Type B pancreatic cell (in vitro differentiated cells): ENCODE data around the gene RASL11A. TPM values are rescaled to one million over a fixed set of nuclear protein-coding genes. Genes with fewer than 3 reads are reported as not detected.
"Not testable (repeated sequence)": the region's sequence is repeated elsewhere in the genome, so short reads cannot be mapped to it uniquely, and the experiment has no call there.

Experiments used
- DNase-seq: peaks from one replicate; pipeline ENCODE4 v3.0.0; 2021; ENCODE audit warnings: mixed read lengths; ENCODE audit not compliant: unreplicated experiment; ENCODE audit errors: extremely low spot score
- H3K27ac Mint-ChIP-seq: 2 replicates; pipeline ENCODE4 v1.8.0; 2021; ENCODE audit warnings: mild to moderate bottlenecking, mixed read lengths
- H3K27me3 Mint-ChIP-seq: 2 replicates; pipeline ENCODE4 v1.8.0; 2021; ENCODE audit warnings: mixed read lengths
- H3K36me3 Mint-ChIP-seq: 2 replicates; pipeline ENCODE4 v1.8.0; 2021; ENCODE audit warnings: mixed read lengths
- H3K4me1 Mint-ChIP-seq: one replicate; pipeline ENCODE4 v1.8.0; 2021; ENCODE audit warnings: mixed read lengths; ENCODE audit not compliant: unreplicated experiment
- H3K4me3 Mint-ChIP-seq: 2 replicates; pipeline ENCODE4 v1.8.0; 2021; ENCODE audit warnings: mild to moderate bottlenecking, mixed read lengths
- H3K9me3 Mint-ChIP-seq: 2 replicates; pipeline ENCODE4 v1.8.0; 2021; ENCODE audit warnings: mixed read lengths
- CTCF ChIP-seq: fragments of 200-600 bp; sonication (generic); conservative IDR thresholded peaks from 2 replicates; pipeline ENCODE4 v1.5.0; 2021; ENCODE audit warnings: antibody characterized with exemption, mild to moderate bottlenecking
- total RNA-seq: library from RNA; stranded (reverse); gene quantifications from 2 replicates; pipeline ENCODE4 v1.2.1, GENCODE V29; 2021; ENCODE audit warnings: low replicate concordance

RASL11A gene
- total RNA-seq, 1 donor from 2014 or later: 15.9 TPM

DNA sequence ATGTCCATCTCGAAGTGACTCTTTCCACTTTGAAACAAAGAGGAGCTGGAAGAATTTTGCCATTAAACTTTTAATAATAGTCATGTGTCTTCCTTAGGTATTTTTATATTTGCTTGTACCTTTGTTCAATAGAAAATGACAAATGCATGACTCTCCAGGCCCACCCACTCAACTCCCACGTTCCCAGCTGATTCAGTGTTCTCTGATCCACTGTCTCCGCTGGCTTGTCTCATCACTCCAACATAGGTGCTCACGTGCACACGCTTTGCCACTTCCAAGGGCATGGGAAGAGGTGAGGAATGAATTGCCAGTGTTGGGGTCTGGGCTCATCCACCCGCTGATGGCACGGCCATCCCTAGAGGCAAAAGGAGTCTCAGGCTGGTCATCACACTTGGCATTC, 24.5 kb downstream of the RASL11A start:
- H3K27ac Mint-ChIP-seq: no peak overlapping the region
- TF ChIP-seq CTCF: no peak
- H3K27me3 Mint-ChIP-seq: peaks cover 66% of the 10 kb centered on the region
- H3K4me1 Mint-ChIP-seq: no peaks in the 10 kb centered on the region
- H3K4me3 Mint-ChIP-seq: no peak overlapping the region
- no peaks in the 10 kb centered on the region for H3K9me3 Mint-ChIP-seq
- no peak for DNase-seq
- no peaks in the 10 kb centered on the region for H3K36me3 Mint-ChIP-seq

- peaks cover 70% of the 10 kb centered on the region for H3K27me3 Mint-ChIP-seq
- H3K4me1 Mint-ChIP-seq: no peaks in the 10 kb centered on the region
- no peaks in the 10 kb centered on the region for H3K9me3 Mint-ChIP-seq
- no peaks in the 10 kb centered on the region for H3K36me3 Mint-ChIP-seq
- no peak overlapping the region for H3K4me3 Mint-ChIP-seq
- no peak overlapping the region for H3K27ac Mint-ChIP-seq
- no peak for DNase-seq
- TF ChIP-seq CTCF: no peak
These were observed 25.0 kb downstream of the RASL11A start for GRCh38 chr13:27295660-27296059.

DNA sequence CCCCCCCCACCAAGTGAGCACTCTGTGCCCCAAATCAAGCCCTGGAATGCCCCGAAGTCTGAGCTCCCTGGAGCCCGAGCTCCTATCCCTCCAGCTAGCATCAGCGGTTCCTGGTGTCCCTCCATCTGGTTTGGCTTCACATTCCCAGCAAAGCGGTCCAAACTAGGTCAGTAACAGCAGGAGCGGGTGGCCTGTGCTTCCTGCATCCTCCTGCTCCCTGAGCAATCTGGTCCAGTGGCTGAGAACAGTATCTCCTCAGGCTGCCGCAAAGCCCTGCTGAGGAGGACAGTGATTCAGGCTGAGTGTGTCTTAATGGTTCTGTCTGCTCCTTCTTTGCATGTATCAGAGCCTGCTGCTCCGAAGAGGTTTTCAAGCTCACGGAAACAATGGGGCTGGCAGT, 25.9 kb downstream of the RASL11A start:
- Mint-ChIP-seq H3K4me3 (no peak overlapping the region), H3K4me1 (no peaks in the 10 kb centered on the region), H3K27me3 (peaks cover 70% of the 10 kb centered on the region), H3K36me3 (no peaks in the 10 kb centered on the region), H3K27ac (no peak overlapping the region), H3K9me3 (no peaks in the 10 kb centered on the region)
- DNase-seq: no peak
- TF ChIP-seq CTCF: no peak

DNA sequence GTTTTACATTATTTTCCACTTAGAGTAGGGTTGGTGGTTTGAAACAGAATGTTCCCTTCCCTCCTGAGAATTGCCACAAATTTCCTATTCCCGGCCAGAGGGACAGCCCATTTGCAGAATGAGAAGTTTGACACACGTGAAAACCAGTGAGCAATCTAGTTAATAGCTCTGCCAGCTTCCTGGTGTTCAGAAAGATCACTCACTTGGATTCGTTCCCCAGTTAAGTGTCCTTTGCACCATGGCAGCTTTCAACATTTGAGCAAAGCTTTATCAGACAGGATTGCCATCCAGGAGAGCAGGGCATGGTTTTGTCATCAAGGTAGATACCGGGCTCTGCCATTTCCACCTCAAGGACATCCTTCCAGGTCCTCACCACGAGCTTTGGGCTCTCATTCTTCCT, 28.2 kb downstream of the RASL11A start:
- no peak for TF ChIP-seq CTCF
- H3K4me3 Mint-ChIP-seq: no peak overlapping the region
- no peak for DNase-seq
- H3K27ac Mint-ChIP-seq: no peak overlapping the region
- no peaks in the 10 kb centered on the region for H3K9me3 Mint-ChIP-seq
- H3K36me3 Mint-ChIP-seq: no peaks in the 10 kb centered on the region
- H3K27me3 Mint-ChIP-seq: peaks cover 68% of the 10 kb centered on the region
- H3K4me1 Mint-ChIP-seq: no peaks in the 10 kb centered on the region

- not testable (repeated sequence) for H3K27ac Mint-ChIP-seq, H3K4me1 Mint-ChIP-seq, H3K4me3 Mint-ChIP-seq, H3K9me3 Mint-ChIP-seq, DNase-seq, H3K36me3 Mint-ChIP-seq
- H3K27me3 Mint-ChIP-seq: peaks cover 59% of the 10 kb centered on the region
These were observed 29.8 kb downstream of the RASL11A start for GRCh38 chr13:27300406-27300805.

DNA sequence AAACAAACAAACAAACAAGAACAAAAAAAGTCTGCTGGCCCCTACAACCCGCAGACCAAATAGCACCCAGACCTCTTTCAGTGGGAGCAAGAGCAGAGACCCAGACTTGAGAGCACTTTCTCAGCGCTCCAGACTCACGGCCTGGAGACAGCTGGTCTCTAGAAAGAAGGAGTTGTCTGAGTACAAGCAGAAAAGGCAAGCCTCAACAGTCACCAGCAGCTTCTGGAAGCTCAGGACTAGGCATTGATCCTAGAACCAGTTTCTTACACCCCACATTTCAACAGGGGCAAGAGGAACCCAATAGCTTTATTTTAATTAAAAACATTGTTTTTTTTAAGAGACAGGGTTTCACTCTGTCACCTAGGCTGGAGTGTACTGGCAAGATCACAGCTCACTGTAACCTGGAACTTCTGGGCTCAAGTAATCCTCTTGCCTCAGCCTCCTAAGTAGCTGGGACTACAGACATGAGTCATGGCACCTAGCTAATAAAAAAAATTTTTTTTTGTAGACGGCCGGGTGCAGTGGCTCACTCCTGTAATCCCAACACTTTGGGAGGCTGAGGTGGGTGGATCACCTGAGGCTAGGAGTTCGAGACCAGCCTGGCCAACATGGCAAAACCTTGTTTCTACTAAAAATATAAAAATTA, 30.4 kb downstream of the RASL11A start:
- no peaks in the 10 kb centered on the region for H3K9me3 Mint-ChIP-seq
- no peak for TF ChIP-seq CTCF
- no peaks in the 10 kb centered on the region for H3K4me1 Mint-ChIP-seq
- H3K27ac Mint-ChIP-seq: no peak overlapping the region
- peaks cover 58% of the 10 kb centered on the region for H3K27me3 Mint-ChIP-seq
- H3K36me3 Mint-ChIP-seq: no peaks in the 10 kb centered on the region
- DNase-seq: no peak
- no peak overlapping the region for H3K4me3 Mint-ChIP-seq
